Ascending aorta (tissue), 2 donors: ENCODE measurements around the gene STXBP5L. TPM values are rescaled to one million over a fixed set of nuclear protein-coding genes. Genes with fewer than 3 reads are reported as not detected.
"Not testable (repeated sequence)": the region's sequence is repeated elsewhere in the genome, so short reads cannot be mapped to it uniquely, and the experiment has no call there.

Experiments used
- DNase-seq, 2 donors: peaks; one replicate each; pipeline ENCODE4 v3.0.0-alpha.2; 2019; ENCODE audit warnings: low spot score in 2 of 2
- H3K27ac ChIP-seq, 2 donors: fragments of 200-600 bp; sonication (generic); one replicate each; pipeline ENCODE4 v1.5.1; 2016 to 2017; ENCODE audit warnings: mild to moderate bottlenecking in 1 of 2
- H3K27me3 ChIP-seq: fragments of 200-600 bp; sonication (generic); one replicate; pipeline ENCODE4 v1.5.1; 2017
- H3K36me3 ChIP-seq, 2 donors: fragments of 200-600 bp; sonication (generic); one replicate each; pipeline ENCODE4 v1.5.1; 2016
- H3K4me1 ChIP-seq, 2 donors: fragments of 200-600 bp; sonication (generic); one replicate each; pipeline ENCODE4 v1.5.1; 2016 to 2017; ENCODE audit warnings: mild to moderate bottlenecking in 1 of 2
- H3K4me3 ChIP-seq, 2 donors: fragments of 200-600 bp; sonication (generic); one replicate each; pipeline ENCODE4 v1.5.1; 2016 to 2017; ENCODE audit warnings: mild to moderate bottlenecking in 1 of 2
- H3K9me3 ChIP-seq, 2 donors: fragments of 200-600 bp; sonication (generic); one replicate each; pipeline ENCODE4 v1.5.1; 2016
- intact Hi-C: fragments of 100-400 bp; cut with DNase I; formaldehyde crosslinking; loops from one replicate; pipeline ENCODE4 v1.15.1; 2023
- total RNA-seq: library from RNA; depleted of rRNA; stranded (reverse); fragments of >200 nt; gene quantifications from one replicate; pipeline ENCODE4 v1.1.0, GENCODE V29; 2016
- TF ChIP-seq, protein P1 (sequence below), 3 experiments: fragments of 200-600 bp in 2 of 3; fragments of 450-650 bp in 1 of 3; sonication (generic) in 2 of 3; IDR thresholded peaks; one replicate each; pipeline ENCODE4 v1.5.1; 2016 to 2019; ENCODE audit warnings: antibody characterized with exemption in 3 of 3, mild to moderate bottlenecking in 1 of 3, moderate library complexity in 1 of 3

The STXBP5L gene
- total RNA-seq, 1 donor from 2014 or later: not detected

DNA sequence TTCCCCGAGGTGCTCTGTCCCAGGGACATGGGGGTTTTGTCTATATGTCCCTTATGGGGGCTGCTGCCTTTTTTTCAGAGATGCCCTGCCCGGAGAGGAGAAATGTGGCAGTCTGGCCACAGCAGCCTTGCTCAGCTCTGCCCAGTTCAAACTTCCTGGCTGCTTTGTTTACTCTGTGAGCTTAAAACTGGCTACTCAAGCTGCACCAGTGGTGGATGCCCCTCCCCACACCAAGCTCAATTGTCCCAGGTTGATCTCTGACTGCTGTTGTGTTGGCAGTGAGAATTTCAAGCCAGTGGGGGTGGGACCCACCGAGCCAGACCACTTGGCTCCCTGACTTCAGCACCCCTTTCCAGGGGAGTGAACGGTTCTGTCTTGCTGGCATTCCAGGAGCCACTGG, 188.9 kb downstream of the STXBP5L start:
- Histone ChIP-seq H3K27ac (no peak overlapping the region), H3K27me3 (no peaks in the 10 kb centered on the region), H3K36me3 (no peaks in the 10 kb centered on the region), H3K4me3 (no peak overlapping the region), H3K4me1 (no peaks in the 10 kb centered on the region), H3K9me3 (no peaks in the 10 kb centered on the region)
- intact Hi-C loops: no loop called here
- DNase-seq: no peak
- TF ChIP-seq, protein P1, sequence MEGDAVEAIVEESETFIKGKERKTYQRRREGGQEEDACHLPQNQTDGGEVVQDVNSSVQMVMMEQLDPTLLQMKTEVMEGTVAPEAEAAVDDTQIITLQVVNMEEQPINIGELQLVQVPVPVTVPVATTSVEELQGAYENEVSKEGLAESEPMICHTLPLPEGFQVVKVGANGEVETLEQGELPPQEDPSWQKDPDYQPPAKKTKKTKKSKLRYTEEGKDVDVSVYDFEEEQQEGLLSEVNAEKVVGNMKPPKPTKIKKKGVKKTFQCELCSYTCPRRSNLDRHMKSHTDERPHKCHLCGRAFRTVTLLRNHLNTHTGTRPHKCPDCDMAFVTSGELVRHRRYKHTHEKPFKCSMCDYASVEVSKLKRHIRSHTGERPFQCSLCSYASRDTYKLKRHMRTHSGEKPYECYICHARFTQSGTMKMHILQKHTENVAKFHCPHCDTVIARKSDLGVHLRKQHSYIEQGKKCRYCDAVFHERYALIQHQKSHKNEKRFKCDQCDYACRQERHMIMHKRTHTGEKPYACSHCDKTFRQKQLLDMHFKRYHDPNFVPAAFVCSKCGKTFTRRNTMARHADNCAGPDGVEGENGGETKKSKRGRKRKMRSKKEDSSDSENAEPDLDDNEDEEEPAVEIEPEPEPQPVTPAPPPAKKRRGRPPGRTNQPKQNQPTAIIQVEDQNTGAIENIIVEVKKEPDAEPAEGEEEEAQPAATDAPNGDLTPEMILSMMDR (IDR thresholded peaks at IDR 0.05): no peak

DNA sequence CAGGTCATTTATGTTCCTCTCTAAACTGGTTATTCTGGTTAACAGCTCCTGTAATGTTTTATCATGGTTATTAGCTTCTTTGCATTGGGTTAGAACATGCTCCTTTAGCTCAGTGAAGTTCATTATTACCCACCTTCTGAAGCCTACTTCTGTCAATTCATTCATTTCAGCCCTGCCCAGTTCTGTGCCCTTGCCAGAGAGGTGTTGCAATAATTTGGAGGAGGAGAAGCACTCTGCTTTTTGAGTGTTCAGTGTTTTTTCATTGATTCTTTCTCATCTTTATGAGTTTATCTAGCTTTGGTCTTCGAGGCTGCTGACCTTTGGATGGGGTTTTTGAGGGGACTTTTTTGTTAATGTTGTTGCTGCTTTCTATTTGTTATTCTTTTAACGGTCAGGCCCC, 203.1 kb downstream of the STXBP5L start:
- DNase-seq, H3K9me3 ChIP-seq, H3K4me1 ChIP-seq, H3K4me3 ChIP-seq, intact Hi-C loops, H3K27ac ChIP-seq, H3K36me3 ChIP-seq, H3K27me3 ChIP-seq: not testable (repeated sequence)

DNA sequence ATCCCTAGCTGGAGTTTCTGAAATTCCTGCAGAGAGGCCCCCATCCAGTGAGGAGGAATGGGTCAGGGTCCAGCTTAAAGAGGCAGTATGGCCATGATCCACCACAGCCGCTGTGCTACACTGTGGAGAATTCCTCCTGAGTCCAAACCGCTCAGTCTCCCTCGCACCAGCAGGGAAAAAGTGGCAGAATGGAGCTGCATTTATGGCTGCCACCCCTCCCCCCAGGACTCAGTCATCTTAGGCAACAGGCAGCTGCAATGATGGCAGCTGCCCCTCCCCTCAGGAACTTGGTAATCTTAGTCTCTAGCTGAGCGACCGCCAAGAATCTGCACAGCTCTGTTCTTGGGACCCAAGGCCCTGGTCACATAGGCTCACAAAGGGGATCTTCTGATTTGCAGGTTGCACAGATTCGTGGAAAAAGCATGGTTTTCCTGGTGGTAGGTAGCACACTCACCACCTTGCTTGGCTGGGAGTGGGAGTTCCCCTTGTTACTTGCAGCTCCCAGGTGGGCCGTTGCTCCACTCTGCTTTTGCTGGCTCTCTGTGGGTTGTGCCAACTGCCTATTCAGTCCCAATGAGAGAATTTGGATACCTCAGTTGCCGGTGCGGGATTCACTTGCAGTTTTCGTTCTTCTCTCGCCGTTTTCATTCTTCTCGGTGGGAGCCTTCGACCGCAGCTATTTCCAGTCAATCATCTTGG, 204.1 kb downstream of the STXBP5L start:
- DNase-seq: no peak
- Histone ChIP-seq H3K9me3 (no peaks in the 10 kb centered on the region), H3K4me1 (no peaks in the 10 kb centered on the region), H3K36me3 (no peaks in the 10 kb centered on the region), H3K27me3 (no peaks in the 10 kb centered on the region), H3K4me3 (no peak overlapping the region), H3K27ac (no peak overlapping the region)
- intact Hi-C loops: no loop called here
- TF ChIP-seq, protein P1 (IDR thresholded peaks at IDR 0.05): no peak

DNA sequence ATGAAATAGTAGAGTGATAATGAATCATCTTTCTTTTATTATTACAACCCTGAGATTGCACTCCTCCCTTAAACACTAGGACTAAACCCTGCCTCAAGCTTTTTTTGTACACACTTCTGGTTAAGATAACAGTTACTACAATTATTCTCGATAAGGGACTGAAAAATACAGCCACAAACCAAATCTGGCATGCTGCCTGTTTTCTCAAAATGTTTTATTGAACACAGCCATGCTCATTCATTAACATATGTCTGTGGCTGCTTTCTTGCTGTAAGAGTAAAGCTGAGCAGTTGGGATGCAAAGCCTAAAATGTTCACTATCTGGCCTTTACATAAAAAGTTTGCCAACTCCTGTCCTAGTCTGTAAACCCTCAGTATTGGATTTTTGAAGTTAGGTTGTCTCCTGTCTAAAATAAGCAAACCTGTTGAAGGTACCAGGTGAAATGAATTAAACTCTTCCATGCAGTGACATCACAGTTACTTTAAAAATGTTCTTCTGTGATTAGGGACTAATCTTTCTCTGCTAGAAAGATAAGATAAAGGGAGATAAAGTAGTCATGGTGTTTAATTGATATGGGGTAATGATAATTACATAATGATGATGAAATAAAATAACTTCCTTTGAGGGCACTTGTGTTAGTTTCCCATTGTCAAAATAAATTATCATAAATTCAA, 218.2 kb downstream of the STXBP5L start:
- Histone ChIP-seq H3K4me1 (no peaks in the 10 kb centered on the region), H3K36me3 (no peaks in the 10 kb centered on the region), H3K4me3 (no peak overlapping the region), H3K9me3 (no peaks in the 10 kb centered on the region), H3K27ac (no peak overlapping the region), H3K27me3 (no peaks in the 10 kb centered on the region)
- intact Hi-C loops: no loop called here
- TF ChIP-seq, protein P1 (IDR thresholded peaks at IDR 0.05): no peak
- DNase-seq: no peak

DNA sequence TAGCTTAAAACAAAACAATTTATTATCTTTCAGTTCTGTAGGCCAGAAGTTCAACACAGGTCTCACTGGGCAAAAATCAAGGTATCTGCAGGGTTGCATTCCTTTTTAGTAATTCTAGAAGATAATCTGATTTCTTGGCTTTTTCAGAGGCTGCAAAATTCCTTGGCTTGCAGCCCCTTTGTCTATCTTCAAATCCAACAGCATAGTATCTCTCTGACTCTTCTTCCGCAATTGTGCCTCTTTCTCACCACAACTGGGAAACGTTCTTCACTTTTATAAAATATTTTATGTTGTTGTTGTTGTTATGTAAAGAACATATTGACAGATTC, 218.7 kb downstream of the STXBP5L start:
- H3K36me3 ChIP-seq: no peaks in the 10 kb centered on the region
- H3K4me1 ChIP-seq: no peaks in the 10 kb centered on the region
- no peak overlapping the region for H3K27ac ChIP-seq
- TF ChIP-seq, protein P1 (IDR thresholded peaks at IDR 0.05): no peak
- H3K4me3 ChIP-seq: no peak overlapping the region
- H3K27me3 ChIP-seq: no peaks in the 10 kb centered on the region
- no peak for DNase-seq
- no peaks in the 10 kb centered on the region for H3K9me3 ChIP-seq
- intact Hi-C loops: no loop called here

DNA sequence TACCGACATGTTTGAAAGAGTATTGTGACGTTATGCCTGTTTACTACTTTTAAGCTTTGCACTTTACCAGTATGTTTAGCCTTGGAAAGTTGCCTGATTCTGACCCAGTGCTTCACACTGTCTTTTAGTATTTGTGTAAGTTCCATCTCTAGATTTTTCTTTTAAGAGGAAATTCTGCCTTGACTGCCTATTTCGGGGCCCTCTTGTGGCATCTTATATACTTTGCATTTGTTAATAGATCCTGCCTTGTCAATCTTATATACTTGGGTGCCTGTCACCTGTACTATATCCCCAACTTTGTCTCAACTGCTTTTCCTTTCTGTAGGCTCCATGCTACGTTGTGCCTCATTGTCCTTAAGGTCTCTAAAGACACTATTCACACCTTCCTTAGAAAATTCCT, 244.6 kb downstream of the STXBP5L start:
- Histone ChIP-seq H3K27me3 (no peaks in the 10 kb centered on the region), H3K36me3 (no peaks in the 10 kb centered on the region), H3K4me1 (no peaks in the 10 kb centered on the region), H3K4me3 (no peak overlapping the region), H3K9me3 (no peaks in the 10 kb centered on the region), H3K27ac (no peak overlapping the region)
- TF ChIP-seq, protein P1 (IDR thresholded peaks at IDR 0.05): no peak
- DNase-seq: no peak
- intact Hi-C loops: no loop called here
